Stimulated activated CD4-positive, alpha-beta T cell treated with anti-CD3 and anti-CD28 coated beads, TNF-alpha, amount 100 ng/mL, for 4 hours (primary cell): Measurements from ENCODE around the gene GABRQ.

ENCODE experiments used
- DNase-seq, 3 experiments: peaks; one replicate each; pipeline ENCODE4 v3.0.0-alpha.2; 2020; ENCODE audit warnings: low read depth in 3 of 3

The GABRQ gene

DNA sequence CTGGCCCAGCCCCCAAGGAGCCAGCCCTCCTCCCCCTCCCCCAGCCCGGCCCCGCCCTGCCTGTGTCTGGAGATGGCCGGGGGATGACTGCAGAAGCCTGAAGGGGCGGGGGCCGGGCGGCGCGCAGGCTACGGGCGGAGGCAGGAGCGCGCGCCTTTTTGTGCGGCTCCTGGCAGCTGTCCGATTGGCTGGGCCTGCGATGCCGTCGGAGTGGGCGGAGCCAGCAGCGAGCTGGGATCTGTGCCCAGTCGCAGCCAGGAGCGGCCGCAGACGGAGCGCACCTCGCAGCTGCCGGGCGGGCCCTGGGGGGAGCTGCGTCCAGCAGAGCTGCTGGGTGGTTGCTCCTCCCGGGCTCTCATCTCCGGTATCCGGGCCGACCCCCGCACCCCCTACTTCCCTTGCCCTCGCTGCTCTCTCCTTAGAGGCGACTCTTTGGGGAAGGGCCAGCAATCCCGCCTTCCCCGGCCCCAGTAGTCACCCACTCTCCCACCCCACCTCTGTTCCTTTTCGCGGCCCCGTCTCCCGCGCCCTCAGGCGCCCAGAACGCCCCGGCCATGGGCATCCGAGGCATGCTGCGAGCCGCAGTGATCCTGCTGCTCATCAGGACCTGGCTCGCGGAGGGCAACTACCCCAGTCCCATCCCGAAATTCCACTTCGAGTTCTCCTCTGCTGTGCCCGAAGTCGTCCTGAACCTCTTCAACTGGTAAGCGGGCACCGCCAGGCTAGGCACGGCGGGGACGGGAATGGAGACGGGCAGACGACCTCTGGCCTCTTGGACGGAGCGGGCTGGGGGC is at the start of gene GABRQ:
Gene GABRQ (plus strand): TSS at position 247 of the 794 bp plus-strand sequence. CDS start 308 bp downstream, at position 555.
- DNase-seq, result no peak

DNA sequence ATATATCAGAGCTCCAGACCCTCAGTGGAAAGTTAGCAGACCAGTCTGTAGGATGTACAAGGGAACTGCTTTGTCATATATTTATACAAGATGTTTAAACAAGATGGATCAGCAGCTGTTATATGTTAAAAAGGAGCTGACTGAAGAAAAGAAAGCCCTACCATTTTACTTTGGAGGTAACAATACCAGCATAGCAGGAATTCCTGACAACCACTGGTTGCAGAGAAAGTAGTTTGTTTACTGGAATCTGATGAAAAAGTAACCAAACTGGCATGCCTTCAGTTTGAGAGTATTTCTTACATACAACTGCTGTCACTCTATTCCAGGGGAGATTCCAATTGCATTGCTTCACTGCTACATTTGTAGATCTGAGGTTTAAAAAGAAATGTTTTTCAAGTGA is 49.5 kb upstream of the GABRQ start:
- no peak for DNase-seq

DNA sequence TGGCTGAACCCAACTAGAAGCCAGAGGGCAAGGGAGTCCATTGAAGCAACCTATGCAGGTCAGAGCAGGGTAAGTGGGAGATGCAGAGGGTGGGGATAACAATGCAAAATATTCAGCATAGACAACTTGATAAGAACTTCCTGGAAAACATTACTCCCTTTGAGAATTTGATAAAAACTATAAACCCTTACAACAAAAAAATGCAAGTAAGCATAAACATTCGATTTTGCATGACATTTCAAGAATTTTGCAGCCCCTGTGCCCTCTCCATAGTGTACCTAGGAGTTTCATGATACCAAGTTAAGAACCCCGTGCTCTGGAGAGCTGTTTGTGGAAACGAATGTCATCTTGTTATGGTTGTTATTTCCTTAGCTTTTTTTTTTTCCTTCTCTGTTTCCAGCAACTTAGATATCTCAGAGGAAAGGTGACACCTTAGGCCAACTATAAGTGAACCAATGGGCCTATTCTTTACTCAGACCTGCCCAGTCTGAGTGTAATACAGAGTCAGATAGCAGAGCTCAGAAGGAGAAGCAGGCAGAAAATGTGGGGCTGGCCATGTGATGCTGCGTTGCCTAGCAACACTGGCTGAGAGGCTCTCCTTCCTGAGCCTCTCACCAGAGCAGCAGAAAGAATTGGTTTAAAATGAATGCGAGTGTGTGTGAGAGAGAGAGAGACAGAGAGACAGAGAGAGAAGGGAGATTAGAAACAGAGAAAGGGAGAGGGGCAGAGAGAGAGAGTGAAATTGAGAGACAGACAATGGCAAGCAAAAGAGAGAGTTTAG is 36.7 kb upstream of the GABRQ start:
- no peak for DNase-seq

DNA sequence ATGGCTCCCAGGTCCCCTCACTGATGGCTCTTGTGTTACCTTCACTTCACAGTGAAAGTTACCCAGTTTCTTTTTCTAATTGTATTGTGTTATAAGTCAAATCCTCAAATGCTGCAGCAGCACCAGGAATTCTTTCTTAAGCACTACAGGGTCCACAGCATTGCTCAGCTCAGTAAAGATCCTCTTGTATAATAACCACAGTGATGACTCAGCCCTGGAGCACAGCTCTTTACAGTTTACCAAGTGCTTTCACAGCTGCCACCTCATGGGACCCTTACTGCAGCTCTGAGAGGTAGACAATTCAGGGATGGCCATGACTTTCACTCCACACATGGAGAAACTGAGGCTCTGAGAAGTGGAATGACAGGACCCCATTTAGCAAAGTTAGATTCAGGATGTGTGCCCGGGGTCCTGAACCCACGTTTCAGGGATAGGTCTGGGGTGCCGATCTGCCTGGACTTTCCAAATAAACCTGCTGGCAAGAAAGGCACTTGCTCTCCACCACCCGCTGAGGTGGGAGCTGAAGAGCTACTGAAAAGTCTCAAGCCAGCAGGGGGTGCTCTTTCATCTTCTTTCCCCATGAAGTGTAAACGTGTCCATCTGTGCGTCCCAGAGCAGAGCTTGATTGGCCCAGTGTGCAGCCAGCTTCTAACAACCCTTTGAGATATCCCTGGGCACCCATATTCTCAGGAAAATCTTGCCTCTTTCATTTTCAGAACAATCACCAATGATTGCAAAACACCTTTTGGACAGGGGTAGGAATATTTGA is 35.7 kb upstream of the GABRQ start:
- DNase-seq, result no peak

DNA sequence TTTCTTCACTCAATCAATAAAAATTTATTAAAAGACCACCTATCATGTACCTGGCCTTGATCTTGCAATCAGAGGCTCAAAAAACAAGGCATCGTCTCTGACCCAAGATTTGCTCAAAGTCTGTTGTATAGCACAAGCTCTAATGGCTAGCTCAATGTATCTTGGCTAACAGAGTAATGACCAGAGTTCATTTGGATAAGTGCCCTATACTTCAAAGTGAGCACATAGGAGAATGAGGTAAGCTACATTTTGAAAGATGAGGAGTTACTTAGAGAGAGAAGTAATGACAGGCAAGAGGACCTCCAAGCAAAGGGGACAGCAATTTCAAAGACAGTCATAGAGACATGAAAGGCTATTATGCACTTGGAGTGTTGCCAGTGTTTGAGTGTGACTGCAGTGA is 22.9 kb upstream of the GABRQ start:
- no peak for DNase-seq

- no peak for DNase-seq
These were observed 17.8 kb upstream of the GABRQ start for GRCh38 chrX:152619897-152620296.

- no peak for DNase-seq
These were observed 5.1 kb upstream of the GABRQ start for GRCh38 chrX:152632445-152633097.

DNA sequence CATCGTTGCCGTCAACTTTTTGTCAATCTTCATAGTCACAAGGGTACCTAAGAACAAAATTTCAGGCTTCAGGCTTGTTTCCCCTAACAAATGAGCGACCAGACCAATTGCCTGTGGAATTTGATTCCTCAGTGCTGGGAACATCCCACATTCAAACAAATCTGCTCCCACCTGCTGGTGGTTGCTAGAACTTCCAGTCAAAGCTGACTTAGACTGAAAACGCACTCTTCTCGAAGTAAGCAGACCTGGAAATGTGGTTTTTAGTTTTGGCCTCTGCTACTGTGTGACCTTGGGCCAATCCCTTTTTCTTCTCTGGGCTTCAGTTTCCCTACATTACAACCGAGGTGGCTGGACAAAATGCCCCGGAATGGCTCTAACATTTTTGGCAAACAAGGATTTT is 1.8 kb upstream of the GABRQ start:
- DNase-seq, result no peak

GRCh38 chrX:152638443-152638904 is 779 bp downstream of the GABRQ start:
- no peak for DNase-seq

DNA sequence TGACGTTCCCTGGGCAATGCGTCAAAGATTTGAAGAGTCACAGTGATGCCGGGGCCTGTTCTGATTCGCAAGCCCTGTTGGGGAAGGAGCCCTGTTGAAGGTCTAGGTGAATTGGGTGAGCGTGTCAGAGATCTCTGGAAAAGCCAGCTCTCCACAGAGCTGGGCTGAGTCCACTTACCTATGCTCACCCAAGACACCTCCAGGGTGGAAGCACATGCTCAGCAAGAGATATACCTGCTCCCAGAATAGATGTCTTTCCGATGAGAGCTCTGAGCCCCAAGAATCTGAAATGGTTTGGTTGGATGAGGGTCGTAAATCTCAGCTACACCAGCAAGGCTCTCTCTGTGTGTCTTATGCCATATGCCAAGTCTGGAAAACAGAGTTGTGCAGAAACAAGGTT is 1.7 kb downstream of the GABRQ start:
- DNase-seq, result no peak

DNA sequence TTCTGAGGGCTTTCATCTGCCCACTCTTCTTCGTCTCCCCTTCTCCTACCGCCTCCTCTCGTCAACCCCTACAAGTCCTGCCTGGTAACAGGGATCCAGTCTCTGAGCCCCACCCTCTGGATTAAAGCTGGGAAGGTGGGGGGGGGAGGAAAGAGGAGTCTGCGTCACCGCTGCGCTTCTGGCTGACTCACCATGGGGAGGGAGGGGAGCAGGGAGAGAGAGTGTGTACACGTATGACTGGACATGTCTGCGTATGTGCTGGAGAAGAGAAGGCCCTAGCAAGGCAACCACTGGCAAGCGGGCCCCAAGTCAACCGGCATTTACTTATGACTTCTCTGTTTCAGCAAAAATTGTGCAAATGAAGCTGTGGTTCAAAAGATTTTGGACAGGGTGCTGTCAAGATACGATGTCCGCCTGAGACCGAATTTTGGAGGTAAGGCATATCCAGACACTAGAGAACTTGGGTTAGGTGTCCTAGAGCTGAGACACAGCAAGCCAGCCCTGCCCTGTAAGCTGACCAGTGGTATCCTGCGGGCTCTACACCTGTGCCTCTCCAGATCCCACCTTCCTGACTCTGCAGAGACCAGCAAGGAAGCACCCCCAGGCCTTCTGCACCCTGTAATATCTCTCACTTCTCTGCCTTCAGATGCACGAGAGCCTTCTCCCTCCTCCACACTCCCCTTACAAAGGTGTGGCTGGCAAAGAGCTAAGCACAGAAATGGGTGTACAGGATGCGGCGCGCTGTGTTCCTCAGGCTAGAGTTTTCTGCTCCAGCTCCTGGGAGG is 2.5 kb downstream of the GABRQ start:
- no peak for DNase-seq

- DNase-seq, result no peak
These were observed 3.7 kb downstream of the GABRQ start for GRCh38 chrX:152641256-152641875.

DNA sequence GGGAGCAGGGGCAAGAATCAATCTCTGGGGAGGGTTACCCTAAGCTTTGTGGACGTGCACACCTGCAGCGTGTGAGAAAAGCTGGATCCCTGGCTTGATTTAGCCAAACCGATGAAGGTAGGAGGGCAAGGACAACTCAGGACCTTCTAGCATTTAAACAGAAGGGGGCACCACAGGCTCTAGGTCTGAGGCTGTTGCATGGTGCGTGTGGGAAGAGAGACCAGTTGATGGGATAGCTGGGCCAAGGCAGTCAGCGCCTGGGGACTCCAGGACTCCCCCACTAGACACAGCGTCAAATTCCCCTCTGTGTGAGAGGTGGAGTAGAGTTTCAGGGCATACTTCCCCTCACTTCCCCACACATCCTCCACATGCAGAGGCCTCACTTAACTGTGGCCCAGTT is 4.3 kb downstream of the GABRQ start:
- DNase-seq, result no peak

DNA sequence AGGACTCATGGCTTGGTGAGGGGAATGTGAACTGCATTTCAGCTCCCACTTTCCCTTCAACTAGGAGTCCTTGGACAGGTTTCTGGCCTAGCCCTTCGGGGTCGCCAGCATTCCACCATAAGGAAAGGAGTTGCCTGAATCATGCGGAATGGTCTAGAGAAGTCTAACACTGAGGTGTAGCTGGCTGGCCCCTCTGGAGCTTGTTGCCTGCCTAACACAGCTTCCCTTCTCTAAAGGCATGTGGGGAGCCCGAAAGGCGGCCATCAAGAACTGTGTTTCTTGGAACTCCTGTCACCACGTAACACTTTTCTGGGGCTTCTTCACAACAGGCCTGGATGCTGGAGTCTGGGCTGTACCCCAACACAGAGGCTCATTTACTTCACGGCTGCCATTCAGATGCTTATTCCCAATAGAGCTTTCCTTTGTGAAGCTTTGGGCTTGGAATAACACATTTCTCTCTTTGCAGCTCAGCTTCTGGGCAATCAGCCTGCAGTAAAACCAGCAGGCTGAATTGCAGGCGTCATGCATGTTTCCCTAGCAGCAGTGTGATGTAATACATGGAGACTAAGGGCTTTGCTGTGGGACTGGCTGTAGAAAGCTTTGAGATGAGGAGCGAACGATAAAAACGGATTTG is 5.4 kb downstream of the GABRQ start:
- DNase-seq, result no peak

DNA sequence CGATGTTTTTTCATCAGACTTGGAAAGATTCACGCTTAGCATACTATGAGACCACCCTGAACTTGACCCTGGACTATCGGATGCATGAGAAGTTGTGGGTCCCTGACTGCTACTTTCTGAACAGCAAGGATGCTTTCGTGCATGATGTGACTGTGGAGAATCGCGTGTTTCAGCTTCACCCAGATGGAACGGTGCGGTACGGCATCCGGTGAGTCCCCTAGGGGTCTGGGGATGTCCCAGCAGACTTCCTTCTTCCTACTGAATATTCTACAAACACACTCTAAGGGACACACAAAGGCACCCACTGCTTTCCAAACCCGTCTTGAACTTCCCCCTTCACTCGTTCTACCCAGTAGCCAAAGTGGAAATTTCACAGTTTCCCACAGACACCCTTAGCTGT is 9.3 kb downstream of the GABRQ start:
- no peak for DNase-seq

DNA sequence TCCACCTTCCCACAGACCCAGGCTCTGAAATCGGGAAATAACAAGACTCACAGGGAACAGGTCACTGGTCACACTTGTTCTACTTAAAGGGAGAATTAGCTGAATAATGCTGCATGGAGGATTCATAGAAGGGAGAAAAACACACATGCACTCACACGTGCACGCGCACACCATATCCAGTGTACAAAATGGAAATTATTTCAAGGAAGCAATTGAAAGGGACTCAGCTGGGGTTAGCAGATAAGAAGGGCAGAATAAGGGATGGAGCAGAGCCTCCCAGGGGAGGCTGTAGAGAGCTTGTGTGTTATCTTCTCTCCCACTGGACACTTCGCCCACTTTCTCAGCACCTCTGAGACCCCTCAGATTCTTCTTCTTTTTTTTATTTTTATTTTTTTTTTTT is 10.3 kb downstream of the GABRQ start:
- no peak for DNase-seq

GRCh38 chrX:152652060-152652459 is 14.4 kb downstream of the GABRQ start:
- DNase-seq, result no peak

GRCh38 chrX:152652467-152652866 is 14.8 kb downstream of the GABRQ start:
- DNase-seq, result no peak

DNA sequence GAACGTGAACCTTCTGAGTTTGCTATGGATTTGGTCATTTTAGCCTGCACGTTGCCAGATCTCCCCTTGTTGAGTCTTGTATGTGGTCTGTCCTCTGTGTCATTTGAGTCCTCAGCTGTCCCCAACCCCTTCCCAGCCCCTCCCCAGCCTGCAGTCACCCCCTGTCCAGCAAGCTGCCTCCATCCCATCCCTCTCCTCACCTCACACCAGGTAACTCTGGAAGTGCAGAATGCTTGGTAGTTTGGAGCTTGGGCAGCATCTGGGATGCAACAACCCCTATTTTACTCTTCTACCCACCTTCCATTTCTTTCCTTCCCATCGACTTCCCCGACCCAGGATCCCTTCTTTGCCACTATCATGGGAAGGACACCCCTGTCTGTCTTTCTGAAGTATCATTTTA is 18.4 kb downstream of the GABRQ start:
- DNase-seq, result no peak

DNA sequence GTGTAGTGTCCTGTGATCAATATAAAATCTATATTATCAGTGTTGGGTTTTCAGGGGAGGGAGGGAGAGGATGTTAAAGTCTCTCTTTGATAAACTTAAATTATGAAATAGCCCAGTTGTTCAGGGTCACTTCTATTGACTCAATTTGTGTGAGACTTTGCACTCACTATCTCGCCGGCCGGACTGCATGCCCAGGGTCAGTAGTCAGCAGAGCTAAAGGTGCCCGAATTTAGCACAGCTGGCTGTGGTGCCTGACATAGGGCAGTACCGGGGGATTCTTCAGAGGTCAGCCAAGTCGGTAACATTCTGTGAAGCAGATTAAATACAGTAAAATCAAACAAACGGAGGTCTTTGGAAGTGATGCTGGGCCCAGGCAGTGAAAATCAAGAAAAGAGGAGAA is 19.2 kb downstream of the GABRQ start:
- DNase-seq, result no peak
